ENCODE data around the gene MPRIP.

- TF ChIP-seq, protein P1, sequence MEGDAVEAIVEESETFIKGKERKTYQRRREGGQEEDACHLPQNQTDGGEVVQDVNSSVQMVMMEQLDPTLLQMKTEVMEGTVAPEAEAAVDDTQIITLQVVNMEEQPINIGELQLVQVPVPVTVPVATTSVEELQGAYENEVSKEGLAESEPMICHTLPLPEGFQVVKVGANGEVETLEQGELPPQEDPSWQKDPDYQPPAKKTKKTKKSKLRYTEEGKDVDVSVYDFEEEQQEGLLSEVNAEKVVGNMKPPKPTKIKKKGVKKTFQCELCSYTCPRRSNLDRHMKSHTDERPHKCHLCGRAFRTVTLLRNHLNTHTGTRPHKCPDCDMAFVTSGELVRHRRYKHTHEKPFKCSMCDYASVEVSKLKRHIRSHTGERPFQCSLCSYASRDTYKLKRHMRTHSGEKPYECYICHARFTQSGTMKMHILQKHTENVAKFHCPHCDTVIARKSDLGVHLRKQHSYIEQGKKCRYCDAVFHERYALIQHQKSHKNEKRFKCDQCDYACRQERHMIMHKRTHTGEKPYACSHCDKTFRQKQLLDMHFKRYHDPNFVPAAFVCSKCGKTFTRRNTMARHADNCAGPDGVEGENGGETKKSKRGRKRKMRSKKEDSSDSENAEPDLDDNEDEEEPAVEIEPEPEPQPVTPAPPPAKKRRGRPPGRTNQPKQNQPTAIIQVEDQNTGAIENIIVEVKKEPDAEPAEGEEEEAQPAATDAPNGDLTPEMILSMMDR (IDR thresholded peaks at IDR 0.05), result no peak
- TF ChIP-seq POLR2AphosphoS5 (IDR thresholded peaks at IDR 0.05) (no peak), POLR2A (IDR thresholded peaks at IDR 0.05) (no peak)
Measured at GRCh38 chr17:17029938-17030337, 12.3 kb upstream of the MPRIP start.
